GM12878 (cell line): ENCODE measurements around the gene DIP2C.

Experiments used
- CREM ChIP-seq: IDR thresholded peaks from 2 replicates; pipeline ENCODE4 v1.6.1; 2014; ENCODE audit warnings: antibody characterized with exemption, low read depth
- FOS ChIP-seq: IDR thresholded peaks from 3 replicates; pipeline ENCODE4 v1.6.1; 2011; ENCODE audit warnings: borderline replicate concordance; ENCODE audit not compliant: insufficient read length; ENCODE audit errors: extremely low read depth
- NFIC ChIP-seq: IDR thresholded peaks from 2 replicates; pipeline ENCODE4 v1.6.1; 2012; ENCODE audit warnings: low read depth, mild to moderate bottlenecking, inconsistent platforms, low read length, moderate library complexity
- POLR2AphosphoS5 ChIP-seq: IDR thresholded peaks from 2 replicates; pipeline ENCODE4 v1.6.1; 2011; ENCODE audit warnings: mild to moderate bottlenecking, low read length, inconsistent platforms
- SIN3A ChIP-seq: IDR thresholded peaks from 2 replicates; pipeline ENCODE4 v1.6.1; 2012; ENCODE audit warnings: low read depth, low read length, improper control_type of control experiment
- SMC3 ChIP-seq: IDR thresholded peaks from 2 replicates; pipeline ENCODE4 v1.6.1; 2011; ENCODE audit warnings: low read length, improper control_type of control experiment, borderline replicate concordance
- TF ChIP-seq, protein P1 (sequence below), 3 experiments: IDR thresholded peaks in 2 of 3; conservative IDR thresholded peaks in 1 of 3; 2 replicates each; pipeline ENCODE4 v1.5.1; 2011; ENCODE audit warnings: low read depth in 3 of 3, low read length in 3 of 3, mild to moderate bottlenecking in 3 of 3, control low read depth in 2 of 3, moderate library complexity in 2 of 3, inconsistent platforms in 1 of 3, mixed read lengths in 1 of 3; ENCODE audit not compliant: control insufficient read depth in 2 of 3, insufficient read depth in 1 of 3; ENCODE audit errors: extremely low read depth in 1 of 3

DNA sequence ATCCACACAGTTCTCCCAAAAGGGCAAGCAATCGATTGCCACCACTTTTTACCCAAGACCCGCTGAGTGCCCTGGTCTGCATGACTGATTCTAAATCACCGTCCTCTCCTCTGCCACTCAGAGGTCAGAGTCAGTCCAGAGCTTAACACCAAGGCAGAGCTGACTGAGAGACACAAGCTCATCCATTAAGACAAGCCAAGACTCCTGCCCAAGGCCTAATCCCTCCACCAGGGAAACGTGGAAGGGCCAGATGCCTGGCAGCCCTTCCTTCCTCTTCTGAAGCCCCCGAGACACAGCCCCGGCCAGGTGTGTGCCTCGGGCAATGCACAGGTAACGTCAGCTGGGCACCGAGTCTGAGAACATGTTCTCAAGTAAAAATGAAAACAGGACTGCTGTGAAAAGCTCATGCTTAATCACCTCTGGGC lies 51.7 kb downstream of the DIP2C start:
- no peak for TF ChIP-seq SIN3A
- TF ChIP-seq, protein P1, sequence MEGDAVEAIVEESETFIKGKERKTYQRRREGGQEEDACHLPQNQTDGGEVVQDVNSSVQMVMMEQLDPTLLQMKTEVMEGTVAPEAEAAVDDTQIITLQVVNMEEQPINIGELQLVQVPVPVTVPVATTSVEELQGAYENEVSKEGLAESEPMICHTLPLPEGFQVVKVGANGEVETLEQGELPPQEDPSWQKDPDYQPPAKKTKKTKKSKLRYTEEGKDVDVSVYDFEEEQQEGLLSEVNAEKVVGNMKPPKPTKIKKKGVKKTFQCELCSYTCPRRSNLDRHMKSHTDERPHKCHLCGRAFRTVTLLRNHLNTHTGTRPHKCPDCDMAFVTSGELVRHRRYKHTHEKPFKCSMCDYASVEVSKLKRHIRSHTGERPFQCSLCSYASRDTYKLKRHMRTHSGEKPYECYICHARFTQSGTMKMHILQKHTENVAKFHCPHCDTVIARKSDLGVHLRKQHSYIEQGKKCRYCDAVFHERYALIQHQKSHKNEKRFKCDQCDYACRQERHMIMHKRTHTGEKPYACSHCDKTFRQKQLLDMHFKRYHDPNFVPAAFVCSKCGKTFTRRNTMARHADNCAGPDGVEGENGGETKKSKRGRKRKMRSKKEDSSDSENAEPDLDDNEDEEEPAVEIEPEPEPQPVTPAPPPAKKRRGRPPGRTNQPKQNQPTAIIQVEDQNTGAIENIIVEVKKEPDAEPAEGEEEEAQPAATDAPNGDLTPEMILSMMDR (IDR thresholded peaks at IDR 0.05 in 2 of 3, conservative IDR thresholded peaks at IDR 0.05 in 1 of 3; ENCODE audit: control insufficient read depth in 2 of 3, extremely low read depth in 1 of 3, insufficient read depth in 1 of 3, low read depth in 3 of 3, low read length in 3 of 3), result no peak
- no peak for TF ChIP-seq CREM
- TF ChIP-seq NFIC, result no peak
- no peak for TF ChIP-seq SMC3
- TF ChIP-seq POLR2AphosphoS5, result no peak
- no peak for TF ChIP-seq FOS
